Esophagus squamous epithelium (tissue), 4 donors: ENCODE results near the gene LGALS7.

Experiments
- CTCF ChIP-seq, 6 experiments: fragments of 450-650 bp in 4 of 6; fragments of 200-600 bp in 2 of 6; sonication (generic) in 2 of 6; IDR thresholded peaks; one replicate each; pipeline ENCODE4 v1.5.1; 2016 to 2019; ENCODE audit warnings: antibody characterized with exemption in 6 of 6, mild to moderate bottlenecking in 4 of 6, moderate library complexity in 4 of 6
- POLR2A ChIP-seq, 4 donors: fragments of 450-650 bp; IDR thresholded peaks; one replicate each; pipeline ENCODE4 v1.6.1; 2017; ENCODE audit warnings: antibody characterized with exemption in 4 of 4, mild to moderate bottlenecking in 4 of 4, moderate library complexity in 3 of 4

DNA sequence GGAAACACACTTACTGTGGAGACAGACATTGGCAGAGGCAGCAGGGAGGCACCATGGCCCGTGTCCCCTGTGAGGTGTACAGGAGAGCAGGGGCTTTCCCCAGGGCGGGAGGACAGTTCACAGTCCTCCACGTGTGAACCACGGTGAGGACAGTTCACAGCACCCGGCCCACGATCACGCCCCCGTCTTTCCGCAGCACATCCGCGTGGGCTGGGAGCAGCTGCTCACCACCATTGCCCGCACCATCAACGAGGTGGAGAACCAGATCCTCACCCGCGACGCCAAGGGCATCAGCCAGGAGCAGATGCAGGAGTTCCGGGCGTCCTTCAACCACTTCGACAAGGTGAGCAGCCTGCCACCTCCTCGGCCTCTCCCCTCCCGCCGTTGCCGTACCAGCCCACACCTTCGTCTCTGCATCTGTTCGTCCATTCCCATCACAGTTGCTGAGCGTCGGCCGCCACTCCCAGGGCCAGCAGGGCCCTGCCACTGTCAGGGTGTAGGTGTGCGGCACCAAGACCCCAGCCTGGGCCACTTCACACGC, 46.5 kb downstream of the LGALS7 start:
- TF ChIP-seq CTCF (IDR thresholded peaks at IDR 0.05) (no peak), POLR2A (IDR thresholded peaks at IDR 0.05) (no peak)
